Activated CD8-positive, alpha-beta T cell treated with anti-CD3 and anti-CD28 coated beads for 36 hours (primary cell): ENCODE results near the gene AGPAT2. TPM values are rescaled to one million over a fixed set of nuclear protein-coding genes. Genes with fewer than 3 reads are reported as not detected.

Source experiments
- ATAC-seq: fragments of 200-7000 bp; cut with Tn5 transposase; one replicate; pipeline ENCODE4 v1.10.0; 2021; ENCODE audit warnings: mild to moderate bottlenecking, moderate library complexity
- CTCF ChIA-PET: fragments of 350-600 bp; sonication (Branson Sonifier 250); formaldehyde crosslinking; loops from one replicate; lab custom pipeline; 2021; ENCODE audit warnings: antibody characterized with exemption; lab: Charles Lee
- POLR2A ChIA-PET: fragments of 350-600 bp; sonication (Branson Sonifier 250); formaldehyde crosslinking; loops from one replicate; lab custom pipeline; 2021; ENCODE audit warnings: antibody characterized with exemption; lab: Charles Lee
- DNase-seq: peaks from one replicate; pipeline ENCODE4 v3.0.0-alpha.2; 2020
- H3K27ac Mint-ChIP-seq: one replicate; pipeline ENCODE4 v1.8.0; 2021; ENCODE audit warnings: mild to moderate bottlenecking, mixed read lengths
- H3K27me3 Mint-ChIP-seq: one replicate; pipeline ENCODE4 v1.8.0; 2021; ENCODE audit warnings: mixed read lengths
- H3K36me3 Mint-ChIP-seq: one replicate; pipeline ENCODE4 v1.8.0; 2021; ENCODE audit warnings: low read depth, mixed read lengths
- H3K4me1 Mint-ChIP-seq: one replicate; pipeline ENCODE4 v1.8.0; 2021; ENCODE audit warnings: low read depth, mixed read lengths
- H3K4me3 Mint-ChIP-seq: one replicate; pipeline ENCODE4 v1.8.0; 2021; ENCODE audit warnings: mild to moderate bottlenecking, moderate library complexity, mixed read lengths
- H3K9me3 Mint-ChIP-seq: one replicate; pipeline ENCODE4 v1.8.0; 2021; ENCODE audit warnings: mixed read lengths
- CTCF ChIP-seq: fragments of 200-600 bp; IDR thresholded peaks from one replicate; pipeline ENCODE4 v1.8.0; 2022; ENCODE audit warnings: antibody characterized with exemption, mild to moderate bottlenecking
- intact Hi-C: fragments of 100-400 bp; cut with micrococcal nuclease; formaldehyde crosslinking; loops from one replicate; pipeline ENCODE4 v1.10.0; 2022
- total RNA-seq, 2 experiments: library from RNA; stranded (reverse); gene quantifications; one replicate each; pipeline ENCODE4 v1.2.3, GENCODE V29; 2021

Gene AGPAT2
- total RNA-seq, 2 experiments from 2014 or later = 11.3 to 11.8 TPM

DNA sequence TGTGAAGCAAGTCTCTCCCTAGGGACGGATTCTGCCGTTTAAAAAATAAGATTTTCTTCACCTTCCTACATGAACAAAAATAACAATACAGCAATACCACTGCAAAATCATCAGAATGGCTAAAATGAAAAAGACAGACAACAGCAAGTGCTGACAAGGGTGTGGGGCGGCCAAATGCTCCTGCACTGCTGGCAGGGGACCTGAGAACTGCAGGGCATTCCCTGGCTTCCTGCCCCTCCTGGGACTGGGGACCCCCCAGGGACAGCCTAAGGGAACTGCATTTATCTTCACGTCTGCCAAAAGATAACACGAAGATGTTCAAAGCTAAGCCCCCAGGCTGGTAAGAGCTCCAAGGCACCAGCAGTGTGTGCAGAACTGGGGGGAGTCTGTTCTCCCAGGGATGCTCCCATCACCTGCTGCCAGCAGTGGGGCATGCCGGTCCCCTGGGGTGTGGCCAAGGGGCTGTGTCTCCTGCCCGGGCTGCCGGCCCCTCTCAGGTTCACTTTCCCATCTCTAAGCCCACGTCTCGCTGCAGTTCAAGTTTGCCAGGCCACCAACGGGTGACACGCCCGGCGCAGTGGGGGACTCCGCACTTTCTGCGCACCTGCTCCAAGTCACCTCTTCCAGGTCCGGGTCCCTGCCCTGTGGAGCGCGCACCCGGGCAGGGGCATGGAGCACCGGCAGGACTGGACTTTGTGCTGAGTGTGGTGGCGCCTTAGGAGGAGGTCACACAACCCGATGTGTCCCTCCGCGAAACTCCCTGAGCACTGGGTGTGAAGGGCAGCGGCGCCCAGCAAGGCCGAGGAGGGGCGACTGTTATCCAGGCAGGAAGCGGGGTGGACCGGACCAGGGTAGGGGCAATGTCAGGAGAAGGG is 29.0 kb downstream of the AGPAT2 start:
- ChIA-PET CTCF (interaction anchor here (1.0 to 1.7 kb wide), 3 partner anchors 14 kb away, joined by 3 to 12 read pairs (median 4); no protein-coding TSS in a partner anchor), POLR2A (interaction anchor here (1.2 kb wide), 1 partner anchor 8 kb away, joined by 3 read pairs; no protein-coding TSS in a partner anchor)
- peaks cover 27% of the 10 kb centered on the region for H3K27me3 Mint-ChIP-seq
- no peak overlapping the region for H3K27ac Mint-ChIP-seq
- no peak overlapping the region for H3K4me3 Mint-ChIP-seq
- peaks cover 13% of the 10 kb centered on the region for H3K4me1 Mint-ChIP-seq
- intact Hi-C loops = no loop called here
- no peak for ATAC-seq
- no peaks in the 10 kb centered on the region for H3K9me3 Mint-ChIP-seq
- no peak for TF ChIP-seq CTCF
- H3K36me3 Mint-ChIP-seq = no peaks in the 10 kb centered on the region
- DNase-seq = no peak

GRCh38 chr9:136656795-136657611 is 30.3 kb downstream of the AGPAT2 start:
- intact Hi-C loops = no loop called here
- H3K4me3 Mint-ChIP-seq = no peak overlapping the region
- no peaks in the 10 kb centered on the region for H3K36me3 Mint-ChIP-seq
- ATAC-seq = no peak
- CTCF ChIA-PET = interaction anchor here (1.7 kb wide), 1 partner anchor 15 kb away, joined by 12 read pairs; no protein-coding TSS in a partner anchor
- H3K27ac Mint-ChIP-seq = no peak overlapping the region
- POLR2A ChIA-PET = interaction anchor here (0.6 to 1.0 kb wide), 3 partner anchors 29 to 94 kb away, joined by 3 read pairs; no protein-coding TSS in a partner anchor
- H3K4me1 Mint-ChIP-seq = peaks cover 13% of the 10 kb centered on the region
- H3K27me3 Mint-ChIP-seq = peaks cover 28% of the 10 kb centered on the region
- TF ChIP-seq CTCF = no peak
- H3K9me3 Mint-ChIP-seq = no peaks in the 10 kb centered on the region
- no peak for DNase-seq

DNA sequence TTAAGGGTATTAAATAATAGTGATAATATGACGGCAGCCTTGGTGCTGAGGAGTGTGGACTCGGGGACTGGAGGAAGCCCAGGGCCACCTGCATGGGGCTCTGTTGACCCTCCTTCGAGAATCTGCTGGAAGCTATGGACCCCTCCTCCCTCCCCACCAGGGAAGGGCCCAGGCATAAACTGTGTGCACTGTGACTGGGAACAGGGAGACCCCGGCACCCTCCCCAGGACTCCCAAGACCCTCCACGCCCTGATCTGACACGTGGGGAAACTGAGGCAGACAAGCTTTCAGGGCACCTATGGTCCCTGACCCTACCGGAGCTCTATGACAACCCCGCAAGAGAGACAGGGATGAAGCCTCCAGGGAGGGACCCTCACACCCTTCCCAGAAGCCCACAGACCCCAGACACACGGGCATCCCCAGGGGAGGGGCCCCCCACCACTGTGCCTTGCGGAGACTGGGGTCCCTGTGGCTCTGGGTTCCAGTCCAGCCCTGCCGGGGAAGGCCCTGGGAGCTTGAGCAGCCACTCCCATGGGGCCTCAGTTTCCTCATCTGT is 31.0 kb downstream of the AGPAT2 start:
- Mint-ChIP-seq H3K4me1 (peaks cover 13% of the 10 kb centered on the region), H3K36me3 (no peaks in the 10 kb centered on the region), H3K27me3 (peaks cover 28% of the 10 kb centered on the region), H3K27ac (no peak overlapping the region), H3K4me3 (no peak overlapping the region), H3K9me3 (no peaks in the 10 kb centered on the region)
- DNase-seq = no peak
- ATAC-seq = no peak
- intact Hi-C loops = no loop called here
- TF ChIP-seq CTCF = no peak
- POLR2A ChIA-PET = interaction anchor here (1.0 kb wide), 1 partner anchor 72 kb away, joined by 3 read pairs; no protein-coding TSS in a partner anchor
- CTCF ChIA-PET = interaction anchor here (1.7 kb wide), 1 partner anchor 15 kb away, joined by 12 read pairs; no protein-coding TSS in a partner anchor

DNA sequence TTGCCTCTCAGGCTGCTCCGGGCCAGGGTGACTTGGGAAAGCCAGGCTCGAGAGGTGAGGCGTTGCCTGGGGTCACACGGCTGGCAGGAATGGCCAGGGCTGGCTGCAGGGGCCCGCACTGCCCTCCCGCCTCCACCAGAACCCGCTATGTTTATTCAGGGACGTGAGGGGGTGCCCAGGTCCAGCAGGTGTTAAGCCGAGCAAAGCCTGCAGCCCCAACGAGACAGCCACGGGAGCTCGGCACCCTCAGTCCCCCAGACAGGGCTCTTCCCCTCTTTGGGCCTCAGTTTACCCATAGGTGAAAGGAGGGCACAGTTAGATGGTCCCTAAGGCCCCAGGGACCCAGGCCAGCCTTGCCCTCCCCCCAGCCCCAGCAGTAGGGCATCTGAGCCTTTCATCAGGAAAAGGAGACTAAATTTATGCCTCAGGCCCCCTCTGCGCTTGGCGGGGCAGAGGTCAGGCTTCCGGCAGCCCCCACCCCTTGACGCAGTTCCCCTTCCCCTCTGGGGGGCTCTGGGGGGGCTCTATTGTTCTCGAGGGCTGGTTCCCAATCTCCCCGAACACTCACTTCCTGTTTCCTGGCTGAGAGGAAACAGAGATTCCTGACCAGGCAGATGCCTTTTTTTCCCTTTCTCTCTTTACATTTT is 31.6 kb downstream of the AGPAT2 start:
- no peak overlapping the region for H3K27ac Mint-ChIP-seq
- no peak overlapping the region for H3K4me3 Mint-ChIP-seq
- POLR2A ChIA-PET = no interaction called here
- CTCF ChIA-PET = no interaction called here
- H3K4me1 Mint-ChIP-seq = peaks cover 13% of the 10 kb centered on the region
- no peak for TF ChIP-seq CTCF
- no peaks in the 10 kb centered on the region for H3K36me3 Mint-ChIP-seq
- no peak for ATAC-seq
- DNase-seq = no peak
- intact Hi-C loops = no loop called here
- H3K27me3 Mint-ChIP-seq = peaks cover 28% of the 10 kb centered on the region
- no peaks in the 10 kb centered on the region for H3K9me3 Mint-ChIP-seq
